Natural killer cell (primary cell): ENCODE data around the gene EMX1. TPM values are rescaled to one million over a fixed set of nuclear protein-coding genes. Genes with fewer than 3 reads are reported as not detected.

Experiments
- ATAC-seq, 3 donors: fragments of 150-1000 bp in 2 of 3; fragments of 200-7000 bp in 1 of 3; cut with Tn5 transposase; 1 replicate in 1 of 3; 2 replicates in 2 of 3; pipeline ENCODE4 v1.10.0; 2021; ENCODE audit warnings: mild to moderate bottlenecking in 2 of 3, moderate library complexity in 2 of 3
- DNase-seq, 2 donors: peaks; one replicate each; pipeline versions ENCODE4 v3.0.0 to v3.0.0-alpha.2; 2013 to 2021; ENCODE audit warnings: mixed read lengths in 1 of 2
- H3K27ac ChIP-seq: one replicate; pipeline ENCODE4 v1.5.1; 2013; ENCODE audit warnings: mild to moderate bottlenecking, low read length
- H3K27me3 ChIP-seq: one replicate; pipeline ENCODE4 v1.6.1; 2013; ENCODE audit warnings: low read length; ENCODE audit not compliant: control insufficient read depth, insufficient read depth
- H3K36me3 ChIP-seq: one replicate; pipeline ENCODE4 v1.6.1; 2013; ENCODE audit warnings: low read length; ENCODE audit not compliant: control insufficient read depth, insufficient read depth
- H3K4me1 ChIP-seq: one replicate; pipeline ENCODE4 v1.6.1; 2013; ENCODE audit warnings: low read length; ENCODE audit not compliant: control insufficient read depth, insufficient read depth
- H3K4me3 ChIP-seq: one replicate; pipeline ENCODE4 v1.5.1; 2013; ENCODE audit warnings: low read length
- H3K9me3 ChIP-seq: one replicate; pipeline ENCODE4 v1.6.1; 2013; ENCODE audit warnings: low read length; ENCODE audit not compliant: control insufficient read depth, insufficient read depth
- H3K27ac Mint-ChIP-seq, 2 donors: one replicate each; pipeline ENCODE4 v1.8.0; 2022; ENCODE audit warnings: mild to moderate bottlenecking in 2 of 2, mixed read lengths in 2 of 2, moderate library complexity in 1 of 2
- H3K27me3 Mint-ChIP-seq, 2 donors: one replicate each; pipeline ENCODE4 v1.8.0; 2022; ENCODE audit warnings: low read depth in 2 of 2, mixed read lengths in 2 of 2
- H3K36me3 Mint-ChIP-seq: one replicate; pipeline ENCODE4 v1.8.0; 2022; ENCODE audit warnings: mixed read lengths
- H3K4me1 Mint-ChIP-seq, 2 donors: one replicate each; pipeline ENCODE4 v1.8.0; 2022; ENCODE audit warnings: mixed read lengths in 2 of 2
- H3K4me3 Mint-ChIP-seq: one replicate; pipeline ENCODE4 v1.8.0; 2022; ENCODE audit warnings: mild to moderate bottlenecking, moderate library complexity, mixed read lengths
- H3K9me3 Mint-ChIP-seq, 2 donors: one replicate each; pipeline ENCODE4 v1.8.0; 2022; ENCODE audit warnings: mixed read lengths in 2 of 2
- CTCF ChIP-seq: fragments of 200-600 bp; IDR thresholded peaks from one replicate; pipeline ENCODE4 v1.8.0; 2022; ENCODE audit warnings: antibody characterized with exemption
- WGBS: methylation state at CpG from one replicate; pipeline ENCODE4 v1.1.7; 2013; ENCODE audit warnings: missing lambda C conversion rate; ENCODE audit not compliant: insufficient coverage; 5-methylcytosine and 5-hydroxymethylcytosine counted together
- intact Hi-C: fragments of 100-400 bp; cut with micrococcal nuclease; formaldehyde crosslinking; loops from one replicate; pipeline ENCODE4 v1.14.2; 2022
- total RNA-seq, 4 donors: library from RNA; stranded (reverse); fragments of 120-200 nt in 1 of 4; gene quantifications; one replicate each; pipeline versions ENCODE4 v1.2.3 to v1.2.4, GENCODE V29; 2013 to 2022

EMX1 gene
- total RNA-seq, 3 donors from 2014 or later (not counting 1 experiment from before 2014, with no cell fraction given), result not detected

GRCh38 chr2:72945450-72946019, 28.2 kb downstream of the EMX1 start:
- no peaks in the 10 kb centered on the region for H3K36me3 Mint-ChIP-seq
- peaks cover 0 to 7% of the 10 kb centered on the region in 2 donors for H3K4me1 Mint-ChIP-seq
- ATAC-seq, result no peak
- H3K36me3 ChIP-seq, result no peaks in the 10 kb centered on the region
- no peak for DNase-seq
- H3K27ac Mint-ChIP-seq, result no peak overlapping the region
- no peaks in the 10 kb centered on the region for H3K9me3 Mint-ChIP-seq
- H3K27ac ChIP-seq, result no peak overlapping the region
- H3K27me3 ChIP-seq, result no peaks in the 10 kb centered on the region
- intact Hi-C loops, result no loop called here
- 92% methylated on average over 9 of the region's 9 CpGs for WGBS
- no peaks in the 10 kb centered on the region for H3K4me1 ChIP-seq
- no peak overlapping the region for H3K4me3 ChIP-seq
- H3K27me3 Mint-ChIP-seq, result no peaks in the 10 kb centered on the region
- H3K9me3 ChIP-seq, result no peaks in the 10 kb centered on the region
- H3K4me3 Mint-ChIP-seq, result no peak overlapping the region
- TF ChIP-seq CTCF, result no peak

GRCh38 chr2:72946466-72946865, 29.1 kb downstream of the EMX1 start:
- Mint-ChIP-seq H3K9me3 (no peaks in the 10 kb centered on the region), H3K27ac (no peak overlapping the region), H3K4me1 (peaks cover 0 to 7% of the 10 kb centered on the region in 2 donors), H3K36me3 (no peaks in the 10 kb centered on the region), H3K4me3 (no peak overlapping the region), H3K27me3 (no peaks in the 10 kb centered on the region)
- H3K4me3 ChIP-seq, result no peak overlapping the region
- H3K9me3 ChIP-seq, result no peaks in the 10 kb centered on the region
- H3K27ac ChIP-seq, result no peak overlapping the region
- 95% methylated on average over 9 of the region's 9 CpGs for WGBS
- intact Hi-C loops, result no loop called here
- TF ChIP-seq CTCF, result no peak
- no peaks in the 10 kb centered on the region for H3K27me3 ChIP-seq
- ATAC-seq (no peak), DNase-seq (no peak)
- H3K4me1 ChIP-seq, result no peaks in the 10 kb centered on the region
- no peaks in the 10 kb centered on the region for H3K36me3 ChIP-seq

GRCh38 chr2:72947952-72948830, 30.9 kb downstream of the EMX1 start:
- Mint-ChIP-seq H3K4me1 (peaks cover 3 to 11% of the 10 kb centered on the region in 2 donors), H3K27ac (no peak overlapping the region), H3K9me3 (no peaks in the 10 kb centered on the region), H3K27me3 (no peaks in the 10 kb centered on the region), H3K36me3 (no peaks in the 10 kb centered on the region), H3K4me3 (no peak overlapping the region)
- intact Hi-C loops, result no loop called here
- Histone ChIP-seq H3K4me3 (no peak overlapping the region), H3K4me1 (peaks cover 1% of the 10 kb centered on the region), H3K27me3 (no peaks in the 10 kb centered on the region), H3K36me3 (no peaks in the 10 kb centered on the region), H3K27ac (no peak overlapping the region), H3K9me3 (no peaks in the 10 kb centered on the region)
- no peak for TF ChIP-seq CTCF
- WGBS, result 95% methylated on average over 8 of the region's 10 CpGs
- DNase-seq (no peak), ATAC-seq (no peak)
